Uterus (tissue), 2 donors: ENCODE results near the gene TMEM50A.
"Not testable (repeated sequence)": the region's sequence is repeated elsewhere in the genome, so short reads cannot be mapped to it uniquely, and the experiment has no call there.

Source experiments
- CTCF ChIP-seq, 4 experiments: fragments of 200-600 bp in 2 of 4; fragments of 450-650 bp in 2 of 4; sonication (generic) in 2 of 4; IDR thresholded peaks; one replicate each; pipeline ENCODE4 v1.5.1; 2016 to 2019; ENCODE audit warnings: antibody characterized with exemption in 4 of 4, mild to moderate bottlenecking in 2 of 4, moderate library complexity in 1 of 4
- POLR2A ChIP-seq, 2 donors: fragments of 450-650 bp; IDR thresholded peaks; one replicate each; pipeline ENCODE4 v1.6.1; 2016; ENCODE audit warnings: antibody characterized with exemption in 2 of 2, mild to moderate bottlenecking in 1 of 2, moderate library complexity in 1 of 2

GRCh38 chr1:25308168-25308567 lies 30.0 kb upstream of the TMEM50A start:
- not testable (repeated sequence) for TF ChIP-seq POLR2A, CTCF (IDR thresholded peaks at IDR 0.05)
